Fibroblast of the aortic adventitia (primary cell): ENCODE data around the gene NAPEPLD. TPM values are rescaled to one million over a fixed set of nuclear protein-coding genes. Genes with fewer than 3 reads are reported as not detected.

ENCODE experiments used
- DNase-seq: peaks from one replicate; pipeline ENCODE4 v3.0.0-alpha.2; 2010; ENCODE audit warnings: low read depth
- H3K4me3 ChIP-seq: 2 replicates; pipeline ENCODE4 v1.5.1; 2011; ENCODE audit warnings: low read depth, mild to moderate bottlenecking, control low read depth, low read length, moderate library complexity
- total RNA-seq: library from RNA; depleted of rRNA; stranded (reverse); fragments of >200 nt; gene quantifications from 2 replicates; pipeline ENCODE4 v1.2.3, GENCODE V29; 2012; ENCODE audit warnings: low replicate concordance
- TF ChIP-seq, protein P1 (sequence below): IDR thresholded peaks from 2 replicates; pipeline ENCODE4 v1.5.1; 2011; ENCODE audit warnings: mild to moderate bottlenecking, low read length, control low read depth, inconsistent platforms; ENCODE audit not compliant: insufficient read depth

The NAPEPLD gene
- total RNA-seq, 1 donor: 39.3 TPM

DNA sequence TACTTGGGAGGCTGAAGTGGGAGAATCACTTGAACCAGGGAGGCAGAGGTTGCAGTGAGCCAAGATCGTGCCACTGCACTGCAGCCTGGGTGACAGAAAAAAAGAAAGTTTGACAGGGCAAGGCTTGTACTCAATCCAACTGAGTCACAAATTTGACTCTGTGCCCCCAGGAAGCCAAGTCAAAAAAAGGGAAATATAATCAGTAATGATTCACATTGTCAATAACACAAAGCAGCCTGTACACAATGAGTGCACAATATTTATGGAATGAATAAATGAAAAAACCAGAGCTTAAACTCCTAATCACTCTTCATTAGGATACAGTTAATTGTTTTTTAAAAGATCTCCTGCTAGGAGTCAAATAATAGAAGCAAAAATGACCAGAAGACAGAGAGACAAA is 6.4 kb downstream of the NAPEPLD start:
- DNase-seq: peak; percentile 31
- H3K4me3 ChIP-seq: no peak overlapping the region
- TF ChIP-seq, protein P1, sequence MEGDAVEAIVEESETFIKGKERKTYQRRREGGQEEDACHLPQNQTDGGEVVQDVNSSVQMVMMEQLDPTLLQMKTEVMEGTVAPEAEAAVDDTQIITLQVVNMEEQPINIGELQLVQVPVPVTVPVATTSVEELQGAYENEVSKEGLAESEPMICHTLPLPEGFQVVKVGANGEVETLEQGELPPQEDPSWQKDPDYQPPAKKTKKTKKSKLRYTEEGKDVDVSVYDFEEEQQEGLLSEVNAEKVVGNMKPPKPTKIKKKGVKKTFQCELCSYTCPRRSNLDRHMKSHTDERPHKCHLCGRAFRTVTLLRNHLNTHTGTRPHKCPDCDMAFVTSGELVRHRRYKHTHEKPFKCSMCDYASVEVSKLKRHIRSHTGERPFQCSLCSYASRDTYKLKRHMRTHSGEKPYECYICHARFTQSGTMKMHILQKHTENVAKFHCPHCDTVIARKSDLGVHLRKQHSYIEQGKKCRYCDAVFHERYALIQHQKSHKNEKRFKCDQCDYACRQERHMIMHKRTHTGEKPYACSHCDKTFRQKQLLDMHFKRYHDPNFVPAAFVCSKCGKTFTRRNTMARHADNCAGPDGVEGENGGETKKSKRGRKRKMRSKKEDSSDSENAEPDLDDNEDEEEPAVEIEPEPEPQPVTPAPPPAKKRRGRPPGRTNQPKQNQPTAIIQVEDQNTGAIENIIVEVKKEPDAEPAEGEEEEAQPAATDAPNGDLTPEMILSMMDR: no peak

DNA sequence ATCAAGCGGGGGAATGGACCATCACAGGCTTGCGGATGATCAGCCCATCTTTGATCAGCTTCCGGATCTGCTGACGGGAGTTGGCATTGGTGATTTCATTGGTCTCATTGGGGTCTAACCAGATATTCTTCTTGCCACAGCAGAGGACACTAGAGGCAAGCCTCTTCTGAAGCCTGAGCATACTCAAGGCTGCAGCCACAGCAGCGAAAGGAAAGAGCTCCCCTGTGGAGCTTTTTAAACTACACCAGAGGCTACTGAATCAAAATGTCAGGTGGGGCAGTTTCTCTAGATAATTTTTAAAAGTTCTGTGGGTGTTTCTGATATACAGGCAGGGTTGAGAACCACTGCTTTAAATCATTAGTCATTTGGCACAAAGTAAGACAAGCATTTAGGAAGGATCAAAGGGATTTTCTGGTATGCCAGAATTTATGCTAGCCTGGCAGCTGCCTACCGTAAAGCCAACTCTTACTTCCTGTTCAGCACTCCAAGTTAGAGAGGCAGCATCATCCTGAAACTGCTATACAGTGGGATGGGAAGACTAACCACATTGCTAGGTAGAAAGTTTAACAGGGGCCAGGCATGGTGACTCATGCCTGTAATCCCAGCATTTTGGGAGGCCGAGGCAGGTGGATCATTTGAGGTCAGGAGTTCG is 7.0 kb downstream of the NAPEPLD start:
- no peak overlapping the region for H3K4me3 ChIP-seq
- peak; percentile 55 for DNase-seq
- TF ChIP-seq, protein P1: no peak

DNA sequence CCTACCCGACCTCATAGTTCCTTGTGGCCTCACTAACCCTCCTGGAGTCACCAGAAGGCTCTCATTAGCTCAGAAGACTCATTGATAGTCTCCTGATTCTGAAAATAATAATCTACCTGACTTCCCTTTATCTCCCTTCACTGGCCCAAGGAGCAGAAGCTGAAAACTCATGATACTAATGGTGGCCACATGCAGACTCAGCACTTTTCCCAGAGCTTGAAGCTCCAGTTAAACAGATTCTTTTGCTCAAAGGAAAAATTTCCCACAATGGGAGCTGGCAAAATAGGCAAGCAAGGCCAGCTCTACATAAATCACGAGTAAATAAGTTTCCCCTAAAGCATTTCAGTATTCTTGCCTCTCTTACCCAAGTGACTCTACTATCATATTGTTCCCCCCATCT is 8.2 kb downstream of the NAPEPLD start:
- no peak for DNase-seq
- no peak overlapping the region for H3K4me3 ChIP-seq
- TF ChIP-seq, protein P1: no peak

- peak; percentile 32 for DNase-seq
- H3K4me3 ChIP-seq: no peak overlapping the region
- TF ChIP-seq, protein P1: no peak
These were observed 8.8 kb downstream of the NAPEPLD start for GRCh38 chr7:103140061-103140460.

GRCh38 chr7:103134836-103135554 is 13.9 kb downstream of the NAPEPLD start:
- no peak overlapping the region for H3K4me3 ChIP-seq
- TF ChIP-seq, protein P1: no peak
- peak; percentile 31 for DNase-seq

DNA sequence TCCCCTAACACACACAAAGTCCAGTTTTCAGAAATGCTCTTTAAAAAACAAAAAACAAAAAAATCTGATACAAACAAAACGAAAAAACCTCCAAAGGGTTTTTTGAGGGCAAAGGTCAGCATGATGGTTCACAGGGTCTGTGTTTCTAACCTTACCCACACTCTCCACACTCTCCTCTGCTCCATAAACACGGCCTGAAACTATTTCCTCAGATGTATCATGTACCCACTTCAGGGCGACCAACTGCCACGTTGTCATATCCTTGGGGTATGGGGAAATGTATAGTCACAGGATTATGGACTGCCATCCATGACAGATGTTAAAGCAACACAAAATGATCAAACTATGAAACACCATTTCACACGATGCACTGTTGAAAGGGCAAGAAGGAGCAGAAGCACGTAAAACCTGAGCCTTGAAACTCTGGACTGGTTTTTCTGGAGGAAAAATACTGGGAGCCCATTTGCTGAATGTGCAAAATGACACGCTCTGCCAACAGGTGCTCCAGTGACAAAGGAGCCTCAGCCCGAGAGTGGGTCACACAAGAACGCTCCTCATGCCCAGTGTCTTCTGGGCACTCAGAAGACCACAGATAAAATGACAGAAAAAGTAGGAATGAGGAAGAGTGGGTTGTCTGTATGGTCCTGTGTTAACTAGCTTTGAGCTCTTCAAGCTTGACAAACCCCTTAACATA is 15.8 kb downstream of the NAPEPLD start:
- no peak for DNase-seq
- no peak overlapping the region for H3K4me3 ChIP-seq
- TF ChIP-seq, protein P1: no peak
